ENCODE measurements around the gene NFE2L1. TPM values are rescaled to one million over a fixed set of nuclear protein-coding genes. Genes with fewer than 3 reads are reported as not detected.

Gene NFE2L1
- total RNA-seq, 1 experiment from 2014 or later = 135 TPM

DNA sequence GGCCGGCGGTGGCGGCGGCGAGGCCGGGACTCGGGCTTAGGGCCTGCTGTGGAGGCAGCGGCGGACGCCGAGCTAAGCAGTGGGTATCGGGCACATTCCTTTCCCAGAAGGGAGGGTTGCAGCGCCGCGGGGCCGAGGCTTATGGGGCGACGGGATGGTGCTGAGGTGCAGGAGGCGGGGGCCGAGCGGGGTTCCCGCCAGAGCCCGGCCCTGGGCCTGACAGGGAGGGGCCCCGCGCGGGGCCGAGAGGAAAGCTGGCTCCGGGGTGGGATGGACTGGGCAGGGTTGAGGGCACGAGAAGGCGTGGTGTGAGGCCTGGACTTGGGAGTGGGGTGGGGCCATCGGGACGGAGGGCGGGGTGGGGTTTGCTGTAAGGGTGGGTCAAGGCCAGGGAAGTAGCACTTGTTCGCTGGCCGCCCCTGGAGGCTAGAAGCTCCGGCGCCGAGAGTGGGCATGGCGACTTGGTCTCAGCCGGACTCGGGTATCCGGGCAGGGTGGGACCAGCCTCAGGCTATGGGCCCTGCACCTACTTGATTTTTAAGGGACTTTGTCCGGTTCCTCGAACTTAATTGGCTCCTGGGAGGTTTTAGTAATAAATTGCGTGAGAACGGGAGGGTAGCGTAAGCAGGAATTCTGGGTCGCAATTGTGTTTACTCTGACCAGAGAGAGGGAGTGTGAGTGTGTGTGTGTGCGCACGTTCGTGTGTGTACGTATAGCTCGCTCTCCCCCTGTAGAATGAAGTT, 396 bp downstream of the NFE2L1 start:
- Histone ChIP-seq H3K79me2 (ENCODE audit: insufficient read depth, low read length) (peaks cover 50% of the 10 kb centered on the region), H3K4me1 (ENCODE audit: control insufficient read depth in 1 of 2, insufficient read depth in 2 of 2, low read length in 2 of 2) (peaks cover 25 to 52% of the 10 kb centered on the region in 2 experiments), H3K9ac (ENCODE audit: low read length) (peak overlapping the region; percentile 72), H3K27me3 (ENCODE audit: insufficient read depth, low read length) (no peaks in the 10 kb centered on the region), H3K36me3 (ENCODE audit: control insufficient read depth in 1 of 2, insufficient read depth in 2 of 2, low read length in 2 of 2) (peaks cover 22 to 29% of the 10 kb centered on the region in 2 experiments), H3K27ac (ENCODE audit: low read depth, low read length) (peak overlapping the region; percentile 90), H2AFZ (ENCODE audit: low read depth, low read length, poor library complexity, severe bottlenecking) (no peak overlapping the region), H3K4me2 (ENCODE audit: low read length) (peak overlapping the region; percentile 78), H3K9me3 (ENCODE audit: control insufficient read depth in 1 of 2, insufficient read depth in 1 of 2, low read depth in 1 of 2, low read length in 2 of 2) (no peaks in the 10 kb centered on the region), H4K20me1 (ENCODE audit: insufficient read depth) (no peaks in the 10 kb centered on the region), H3K9me2 (ENCODE audit: insufficient read depth) (no peaks in the 10 kb centered on the region), H3K4me3 (replicated peaks in 1 of 2; ENCODE audit: low read depth in 1 of 2, low read length in 2 of 2) (peak overlapping the region; percentile 64 to 67)
- POLR2A ChIA-PET = interaction anchor here (0.6 to 4.7 kb wide), 36 partner anchors 12 to 831 kb away, joined by 3 to 114 read pairs (median 5); partner anchors contain the start of genes CBX1, CDK5RAP3, HOXB6 and HOXB9
- BruUV-seq (replicated peaks) = no TSS peak
- intact Hi-C loops (cut with micrococcal nuclease) = loop anchor here (2.0 kb wide), 1 partner anchor 22 kb away; no protein-coding TSS in a partner anchor
- TF ChIP-seq, protein P1, sequence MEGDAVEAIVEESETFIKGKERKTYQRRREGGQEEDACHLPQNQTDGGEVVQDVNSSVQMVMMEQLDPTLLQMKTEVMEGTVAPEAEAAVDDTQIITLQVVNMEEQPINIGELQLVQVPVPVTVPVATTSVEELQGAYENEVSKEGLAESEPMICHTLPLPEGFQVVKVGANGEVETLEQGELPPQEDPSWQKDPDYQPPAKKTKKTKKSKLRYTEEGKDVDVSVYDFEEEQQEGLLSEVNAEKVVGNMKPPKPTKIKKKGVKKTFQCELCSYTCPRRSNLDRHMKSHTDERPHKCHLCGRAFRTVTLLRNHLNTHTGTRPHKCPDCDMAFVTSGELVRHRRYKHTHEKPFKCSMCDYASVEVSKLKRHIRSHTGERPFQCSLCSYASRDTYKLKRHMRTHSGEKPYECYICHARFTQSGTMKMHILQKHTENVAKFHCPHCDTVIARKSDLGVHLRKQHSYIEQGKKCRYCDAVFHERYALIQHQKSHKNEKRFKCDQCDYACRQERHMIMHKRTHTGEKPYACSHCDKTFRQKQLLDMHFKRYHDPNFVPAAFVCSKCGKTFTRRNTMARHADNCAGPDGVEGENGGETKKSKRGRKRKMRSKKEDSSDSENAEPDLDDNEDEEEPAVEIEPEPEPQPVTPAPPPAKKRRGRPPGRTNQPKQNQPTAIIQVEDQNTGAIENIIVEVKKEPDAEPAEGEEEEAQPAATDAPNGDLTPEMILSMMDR (IDR thresholded peaks at IDR 0.05 in 2 of 3, conservative IDR thresholded peaks at IDR 0.05 in 1 of 3; ENCODE audit: borderline replicate concordance in 1 of 3, insufficient read depth in 1 of 3, low read depth in 2 of 3, low read length in 2 of 3) = no peak
- TF ChIP-seq RAD21 (IDR thresholded peaks at IDR 0.05; ENCODE audit: low read depth) = no peak
- TF ChIP-seq ZFX (IDR thresholded peaks at IDR 0.05) = peak; percentile 95
- no peak for TF ChIP-seq TCF7L2 (IDR thresholded peaks at IDR 0.05; ENCODE audit: borderline replicate concordance, extremely low read depth, insufficient read depth, insufficient read length)
- peak; percentile 38 for TF ChIP-seq SP1 (IDR thresholded peaks at IDR 0.05; ENCODE audit: low read depth)
- TF ChIP-seq ZBTB33 (IDR thresholded peaks at IDR 0.05; ENCODE audit: extremely low read depth, insufficient replicate concordance, low read length) = peak; percentile 72
- TF ChIP-seq YY1 (IDR thresholded peaks at IDR 0.05; ENCODE audit: extremely low read depth, insufficient replicate concordance, low read depth, low read length) = peak; percentile 38
- peak; percentile 100 for TF ChIP-seq POLR2AphosphoS5 (IDR thresholded peaks at IDR 0.05; ENCODE audit: low read depth, low read length)
- peak; percentile 96 for TF ChIP-seq POLR2A (IDR thresholded peaks at IDR 0.05; ENCODE audit: borderline replicate concordance, extremely low read depth, insufficient read depth, insufficient read length)
- TF ChIP-seq, protein P2, sequence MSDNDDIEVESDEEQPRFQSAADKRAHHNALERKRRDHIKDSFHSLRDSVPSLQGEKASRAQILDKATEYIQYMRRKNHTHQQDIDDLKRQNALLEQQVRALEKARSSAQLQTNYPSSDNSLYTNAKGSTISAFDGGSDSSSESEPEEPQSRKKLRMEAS (IDR thresholded peaks at IDR 0.05) = peak; percentile 35
- peak; percentile 31; the same call in 1 of the 2 replicates for TF ChIP-seq EGR1 (IDR thresholded peaks at IDR 0.05; ENCODE audit: low read depth)
- TF ChIP-seq SRF (IDR thresholded peaks at IDR 0.05; ENCODE audit: low read depth) = no peak
- no peak for TF ChIP-seq CEBPB (IDR thresholded peaks at IDR 0.05; ENCODE audit: low read depth)
- peak; percentile 94 for TF ChIP-seq SIN3A (IDR thresholded peaks at IDR 0.05; ENCODE audit: low read depth)
- ATAC-seq = peak; percentile 85
- CTCF ChIA-PET = interaction anchor here (1.0 to 3.5 kb wide), 8 partner anchors 10 to 106 kb away, joined by 3 to 37 read pairs (median 5); partner anchors contain the start of gene CDK5RAP3
- RAD21 ChIA-PET (ENCODE audit: low non-redundant PET in 1 of 2, low total read pairs in 2 of 2, uncharacterized antibody in 2 of 2, unreplicated experiment in 2 of 2) = interaction anchor here (0.6 to 2.1 kb wide), 4 partner anchors 23 to 122 kb away, joined by 3 to 15 read pairs (median 8); no protein-coding TSS in a partner anchor
- DNase-seq (ENCODE audit: low read depth, low spot score) = peak; percentile 96

Measured in HCT116 (cell line).